Epithelial cell of proximal tubule (primary cell): Measurements from ENCODE around the gene KCTD19. TPM values are rescaled to one million over a fixed set of nuclear protein-coding genes. Genes with fewer than 3 reads are reported as not detected.

Source experiments
- DNase-seq: peaks from one replicate; pipeline ENCODE4 v3.0.0-alpha.2; 2011; ENCODE audit warnings: low read depth
- H3K4me3 ChIP-seq: 2 replicates; pipeline ENCODE4 v1.5.1; 2011; ENCODE audit warnings: low read depth, mild to moderate bottlenecking, low read length
- CTCF ChIP-seq: conservative IDR thresholded peaks from 2 replicates; pipeline ENCODE4 v1.5.1; 2012; ENCODE audit warnings: low read depth, mild to moderate bottlenecking, low read length
- total RNA-seq: library from RNA; depleted of rRNA; stranded (reverse); fragments of >200 nt; gene quantifications from 2 replicates; pipeline ENCODE4 v1.2.3, GENCODE V29; 2015

Gene KCTD19
- total RNA-seq, 1 donor from 2014 or later: 0.35 TPM

- no peak for DNase-seq
- TF ChIP-seq CTCF: no peak
- H3K4me3 ChIP-seq: no peak overlapping the region
Measured at GRCh38 chr16:67254801-67255552, 71.6 kb downstream of the KCTD19 start.

GRCh38 chr16:67252609-67253497, 73.7 kb downstream of the KCTD19 start:
- H3K4me3 ChIP-seq: no peak overlapping the region
- TF ChIP-seq CTCF: no peak
- no peak for DNase-seq

- DNase-seq: no peak
- no peak overlapping the region for H3K4me3 ChIP-seq
- no peak for TF ChIP-seq CTCF
Measured at GRCh38 chr16:67250045-67250327, 76.6 kb downstream of the KCTD19 start.

- TF ChIP-seq CTCF: no peak
- H3K4me3 ChIP-seq: peak overlapping the region; percentile 59
- DNase-seq: no peak
Measured at GRCh38 chr16:67249178-67250044, 77.1 kb downstream of the KCTD19 start.

- TF ChIP-seq CTCF: no peak
- H3K4me3 ChIP-seq: peak within 1 kb of the TSS; percentile 59
- no peak for DNase-seq
Measured at GRCh38 chr16:67248401-67249177, 78.0 kb downstream of the KCTD19 start, which contains the start of gene SLC9A5. TSS of gene SLC9A5 (plus strand) at chr16:67248979. CDS start at chr16:67249015, 36 bp downstream.

- no peak for DNase-seq
- TF ChIP-seq CTCF: no peak
- H3K4me3 ChIP-seq: peak overlapping the region; percentile 59
Measured at GRCh38 chr16:67248073-67248400, 78.5 kb downstream of the KCTD19 start.
